Measurements from ENCODE around the gene RO60. TPM values are rescaled to one million over a fixed set of nuclear protein-coding genes. Genes with fewer than 3 reads are reported as not detected.

RO60 gene
- total and polyA plus RNA-seq, 2 donors (not counting 1 experiment from before 2014, with no cell fraction given), result 8.2 to 66.4 TPM

- Mint-ChIP-seq H3K4me1 (no peaks in the 10 kb centered on the region), H3K27ac (no peak overlapping the region), H3K4me3 (no peak overlapping the region), H3K9me3 (ENCODE audit: insufficient read depth) (no peaks in the 10 kb centered on the region), H3K27me3 (no peaks in the 10 kb centered on the region)
- intact Hi-C loops (cut with micrococcal nuclease), result no loop called here
- peaks cover 4% of the 10 kb centered on the region for H4K20me1 ChIP-seq (ENCODE audit: control insufficient read depth, insufficient read depth, low read length, poor library complexity, severe bottlenecking)
- ATAC-seq (ENCODE audit: low read depth) (no peak), DNase-seq (no peak)
- no peaks in the 10 kb centered on the region for H3K27me3 ChIP-seq (replicated peaks in 1 of 4; ENCODE audit: control extremely low read depth in 1 of 4, control insufficient read depth in 3 of 4, insufficient read depth in 4 of 4, low read length in 3 of 4)
- TF ChIP-seq, protein P1, sequence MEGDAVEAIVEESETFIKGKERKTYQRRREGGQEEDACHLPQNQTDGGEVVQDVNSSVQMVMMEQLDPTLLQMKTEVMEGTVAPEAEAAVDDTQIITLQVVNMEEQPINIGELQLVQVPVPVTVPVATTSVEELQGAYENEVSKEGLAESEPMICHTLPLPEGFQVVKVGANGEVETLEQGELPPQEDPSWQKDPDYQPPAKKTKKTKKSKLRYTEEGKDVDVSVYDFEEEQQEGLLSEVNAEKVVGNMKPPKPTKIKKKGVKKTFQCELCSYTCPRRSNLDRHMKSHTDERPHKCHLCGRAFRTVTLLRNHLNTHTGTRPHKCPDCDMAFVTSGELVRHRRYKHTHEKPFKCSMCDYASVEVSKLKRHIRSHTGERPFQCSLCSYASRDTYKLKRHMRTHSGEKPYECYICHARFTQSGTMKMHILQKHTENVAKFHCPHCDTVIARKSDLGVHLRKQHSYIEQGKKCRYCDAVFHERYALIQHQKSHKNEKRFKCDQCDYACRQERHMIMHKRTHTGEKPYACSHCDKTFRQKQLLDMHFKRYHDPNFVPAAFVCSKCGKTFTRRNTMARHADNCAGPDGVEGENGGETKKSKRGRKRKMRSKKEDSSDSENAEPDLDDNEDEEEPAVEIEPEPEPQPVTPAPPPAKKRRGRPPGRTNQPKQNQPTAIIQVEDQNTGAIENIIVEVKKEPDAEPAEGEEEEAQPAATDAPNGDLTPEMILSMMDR (IDR thresholded peaks at IDR 0.05), result no peak
- TF ChIP-seq EZH2 (IDR thresholded peaks at IDR 0.05; ENCODE audit: borderline replicate concordance, insufficient read depth, low read depth, low read length, poor library complexity, severe bottlenecking), result no peak
- no peaks in the 10 kb centered on the region for H3K4me1 ChIP-seq (ENCODE audit: control insufficient read depth in 2 of 2, insufficient read depth in 2 of 2, low read length in 2 of 2)
- no peak overlapping the region for H2AFZ ChIP-seq (ENCODE audit: insufficient read depth, low read depth, low read length, poor library complexity, severe bottlenecking)
- H3K79me2 ChIP-seq (ENCODE audit: control insufficient read depth, insufficient read depth, low read length), result peaks cover 22% of the 10 kb centered on the region
- H3K9ac ChIP-seq (ENCODE audit: low read length), result no peak overlapping the region
- no peak overlapping the region for H3K4me2 ChIP-seq (replicated peaks; ENCODE audit: low read depth, low read length, poor library complexity, severe bottlenecking)
- H3K36me3 ChIP-seq (replicated peaks in 1 of 2; ENCODE audit: control extremely low read depth in 1 of 2, control insufficient read depth in 1 of 2, extremely low read depth in 1 of 2, insufficient read depth in 2 of 2, low read length in 1 of 2), result peaks cover 3 to 49% of the 10 kb centered on the region in 2 experiments
- POLR2A ChIA-PET, result no interaction called here
- CTCF ChIA-PET, result no interaction called here
- H3K4me3 ChIP-seq (ENCODE audit: control extremely low read depth in 1 of 5, extremely low read depth in 1 of 5, insufficient read depth in 1 of 5, low read depth in 2 of 5, low read length in 4 of 5), result no peak overlapping the region
- H3K9me3 ChIP-seq (ENCODE audit: control extremely low read depth in 1 of 3, control insufficient read depth in 2 of 3, insufficient read depth in 1 of 3, low read length in 2 of 3), result peaks cover 0 to 3% (median 0%) of the 10 kb centered on the region in 3 donors
- no peak overlapping the region for H3K27ac ChIP-seq (ENCODE audit: low read length in 2 of 2)
Measured at GRCh38 chr1:193077991-193078390, 18.6 kb downstream of the RO60 start.

DNA sequence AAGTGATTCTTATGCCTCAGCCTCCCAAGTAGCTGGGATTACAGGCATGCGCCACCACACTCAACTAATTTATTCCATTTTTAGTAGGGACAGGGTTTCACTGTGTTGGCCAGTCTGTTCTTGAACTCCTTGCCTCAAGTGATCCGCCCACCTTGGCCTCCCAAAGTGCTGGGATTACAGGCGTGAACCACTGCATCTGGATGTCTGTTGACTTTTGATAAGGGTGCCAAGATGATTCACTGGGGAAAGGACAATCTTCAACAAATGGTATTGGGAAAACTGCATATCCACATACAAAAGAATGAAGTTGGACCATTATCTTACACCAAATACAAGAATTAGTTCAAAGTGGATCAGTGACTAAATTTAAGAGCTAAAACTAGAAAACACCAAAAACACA, 19.8 kb downstream of the RO60 start:
- no peak for ATAC-seq (ENCODE audit: low read depth)

More for the DNA sequence above, 19.8 kb downstream of the RO60 start:
- Mint-ChIP-seq H3K4me1 (peaks cover 6% of the 10 kb centered on the region), H3K4me3 (no peak overlapping the region), H3K27me3 (no peaks in the 10 kb centered on the region), H3K9me3 (ENCODE audit: insufficient read depth) (no peaks in the 10 kb centered on the region), H3K27ac (no peak overlapping the region)
- H3K4me2 ChIP-seq (replicated peaks; ENCODE audit: low read depth, low read length, poor library complexity, severe bottlenecking), result no peak overlapping the region
- H3K27ac ChIP-seq (ENCODE audit: low read length in 2 of 2), result no peak overlapping the region
- no peak overlapping the region for H3K4me3 ChIP-seq (ENCODE audit: control extremely low read depth in 1 of 5, extremely low read depth in 1 of 5, insufficient read depth in 1 of 5, low read depth in 2 of 5, low read length in 4 of 5)
- no peak overlapping the region for H3K9ac ChIP-seq (ENCODE audit: low read length)
- no peaks in the 10 kb centered on the region for H3K4me1 ChIP-seq (ENCODE audit: control insufficient read depth in 2 of 2, insufficient read depth in 2 of 2, low read length in 2 of 2)
- ChIA-PET CTCF (no interaction called here), POLR2A (no interaction called here)
- no peak overlapping the region for H2AFZ ChIP-seq (ENCODE audit: insufficient read depth, low read depth, low read length, poor library complexity, severe bottlenecking)
- peaks cover 17% of the 10 kb centered on the region for H3K79me2 ChIP-seq (ENCODE audit: control insufficient read depth, insufficient read depth, low read length)
- peaks cover 0 to 3% (median 0%) of the 10 kb centered on the region in 3 donors for H3K9me3 ChIP-seq (ENCODE audit: control extremely low read depth in 1 of 3, control insufficient read depth in 2 of 3, insufficient read depth in 1 of 3, low read length in 2 of 3)
- H3K36me3 ChIP-seq (replicated peaks in 1 of 2; ENCODE audit: control extremely low read depth in 1 of 2, control insufficient read depth in 1 of 2, extremely low read depth in 1 of 2, insufficient read depth in 2 of 2, low read length in 1 of 2), result peaks cover 3 to 59% of the 10 kb centered on the region in 2 experiments
- no peaks in the 10 kb centered on the region for H3K27me3 ChIP-seq (replicated peaks in 1 of 4; ENCODE audit: control extremely low read depth in 1 of 4, control insufficient read depth in 3 of 4, insufficient read depth in 4 of 4, low read length in 3 of 4)
- no peak for DNase-seq
- WGBS (ENCODE audit: insufficient coverage), result no CpG with 5 or more reads among the region's 3 CpGs
- H4K20me1 ChIP-seq (ENCODE audit: control insufficient read depth, insufficient read depth, low read length, poor library complexity, severe bottlenecking), result peaks cover 4% of the 10 kb centered on the region
- intact Hi-C loops (cut with micrococcal nuclease), result no loop called here
- no peak for TF ChIP-seq EZH2 (IDR thresholded peaks at IDR 0.05; ENCODE audit: borderline replicate concordance, insufficient read depth, low read depth, low read length, poor library complexity, severe bottlenecking)
- TF ChIP-seq, protein P1 (IDR thresholded peaks at IDR 0.05), result no peak
